Loucy (cell line): Measurements from ENCODE around the gene ASPSCR1.

Experiments used
- H2AFZ ChIP-seq: fragments of 200-600 bp; sonication (generic); 2 replicates; pipeline ENCODE4 v1.6.0; 2016; ENCODE audit warnings: antibody characterized with exemption, mild to moderate bottlenecking, low read length, moderate library complexity
- H3F3A ChIP-seq: fragments of 200-600 bp; 2 replicates; pipeline ENCODE4 v1.6.0; 2016; ENCODE audit warnings: antibody characterized with exemption, low read depth, mild to moderate bottlenecking
- H3K27me3 ChIP-seq: fragments of 200-600 bp; sonication (generic); 2 replicates; pipeline ENCODE4 v1.6.1; 2014; ENCODE audit warnings: low read length, mild to moderate bottlenecking; ENCODE audit not compliant: insufficient read depth, poor library complexity, severe bottlenecking
- H3K36me3 ChIP-seq: fragments of 200-600 bp; sonication (generic); 2 replicates; pipeline ENCODE4 v1.6.1; 2016; ENCODE audit warnings: low read length; ENCODE audit not compliant: insufficient read depth
- H3K4me1 ChIP-seq: fragments of 200-600 bp; sonication (generic); 2 replicates; pipeline ENCODE4 v1.5.1; 2014; ENCODE audit warnings: low read length, mild to moderate bottlenecking; ENCODE audit not compliant: insufficient read depth, poor library complexity, severe bottlenecking
- H3K4me2 ChIP-seq: fragments of 200-600 bp; sonication (generic); 2 replicates; pipeline ENCODE4 v1.6.0; 2014; ENCODE audit warnings: antibody characterized with exemption, low read length, low read depth, mild to moderate bottlenecking; ENCODE audit not compliant: poor library complexity, severe bottlenecking
- H3K4me3 ChIP-seq: fragments of 200-600 bp; sonication (generic); 2 replicates; pipeline ENCODE4 v1.5.1; 2014; ENCODE audit warnings: low read length, mild to moderate bottlenecking, mixed read lengths; ENCODE audit not compliant: poor library complexity, severe bottlenecking
- H3K79me2 ChIP-seq: fragments of 200-600 bp; sonication (generic); 2 replicates; pipeline ENCODE4 v1.6.1; 2014; ENCODE audit warnings: low read length; ENCODE audit not compliant: insufficient read depth
- H3K9ac ChIP-seq: fragments of 200-600 bp; sonication (generic); 2 replicates; pipeline ENCODE4 v1.6.0; 2014; ENCODE audit warnings: mild to moderate bottlenecking, low read depth, low read length, moderate library complexity; ENCODE audit not compliant: poor library complexity, severe bottlenecking
- H3K9me2 ChIP-seq: fragments of 200-600 bp; sonication (generic); replicated peaks from 2 replicates; pipeline ENCODE4 v1.6.1; 2016; ENCODE audit warnings: low read depth, low read length, mixed read lengths
- H3K9me3 ChIP-seq: fragments of 200-600 bp; sonication (generic); 2 replicates; pipeline ENCODE4 v1.6.1; 2014; ENCODE audit warnings: mild to moderate bottlenecking, antibody characterized with exemption, low read length, low read depth; ENCODE audit not compliant: insufficient read depth
- H4K20me1 ChIP-seq: fragments of 200-600 bp; sonication (generic); 2 replicates; pipeline ENCODE4 v1.6.0; 2014; ENCODE audit warnings: antibody characterized with exemption, low read length, mild to moderate bottlenecking; ENCODE audit not compliant: insufficient read depth, poor library complexity, severe bottlenecking
- CTCF ChIP-seq: fragments of 200-600 bp; sonication (generic); conservative IDR thresholded peaks from 2 replicates; pipeline ENCODE4 v1.5.1; 2014; ENCODE audit warnings: mild to moderate bottlenecking, antibody characterized with exemption, low read length
- EZH2phosphoT487 ChIP-seq: fragments of 200-600 bp; IDR thresholded peaks from 2 replicates; pipeline ENCODE4 v1.6.1; 2018; ENCODE audit warnings: antibody characterized with exemption, mild to moderate bottlenecking, moderate library complexity, borderline replicate concordance

The ASPSCR1 gene

GRCh38 chr17:82014432-82014831 lies 37.0 kb downstream of the ASPSCR1 start:
- Histone ChIP-seq H3K4me2 (no peak overlapping the region), H3K4me1 (no peaks in the 10 kb centered on the region), H3K4me3 (no peak overlapping the region), H3K9me2 (no peaks in the 10 kb centered on the region), H3K79me2 (no peaks in the 10 kb centered on the region), H3K27me3 (no peaks in the 10 kb centered on the region), H3F3A (no peaks in the 10 kb centered on the region), H3K36me3 (no peaks in the 10 kb centered on the region), H3K9me3 (no peaks in the 10 kb centered on the region), H4K20me1 (no peaks in the 10 kb centered on the region), H2AFZ (no peak overlapping the region), H3K9ac (no peak overlapping the region)
- TF ChIP-seq EZH2phosphoT487 (no peak), CTCF (no peak)

GRCh38 chr17:82014971-82015310 lies 37.5 kb downstream of the ASPSCR1 start:
- H2AFZ ChIP-seq, result no peak overlapping the region
- TF ChIP-seq CTCF (no peak), EZH2phosphoT487 (no peak)
- H3K79me2 ChIP-seq, result no peaks in the 10 kb centered on the region
- H3F3A ChIP-seq, result no peaks in the 10 kb centered on the region
- no peaks in the 10 kb centered on the region for H3K36me3 ChIP-seq
- H3K4me3 ChIP-seq, result no peak overlapping the region
- no peaks in the 10 kb centered on the region for H3K9me2 ChIP-seq
- no peak overlapping the region for H3K9ac ChIP-seq
- H3K9me3 ChIP-seq, result no peaks in the 10 kb centered on the region
- H3K27me3 ChIP-seq, result no peaks in the 10 kb centered on the region
- H3K4me2 ChIP-seq, result no peak overlapping the region
- H4K20me1 ChIP-seq, result no peaks in the 10 kb centered on the region
- H3K4me1 ChIP-seq, result no peaks in the 10 kb centered on the region

GRCh38 chr17:82015311-82015971 lies 38.0 kb downstream of the ASPSCR1 start:
- H3K4me3 ChIP-seq, result no peak overlapping the region
- no peak overlapping the region for H3K9ac ChIP-seq
- peaks cover 4% of the 10 kb centered on the region for H4K20me1 ChIP-seq
- H3K9me2 ChIP-seq, result no peaks in the 10 kb centered on the region
- H3K4me1 ChIP-seq, result no peaks in the 10 kb centered on the region
- H3K36me3 ChIP-seq, result no peaks in the 10 kb centered on the region
- H3K9me3 ChIP-seq, result no peaks in the 10 kb centered on the region
- no peak overlapping the region for H2AFZ ChIP-seq
- H3K4me2 ChIP-seq, result no peak overlapping the region
- H3F3A ChIP-seq, result no peaks in the 10 kb centered on the region
- H3K79me2 ChIP-seq, result no peaks in the 10 kb centered on the region
- no peak for TF ChIP-seq EZH2phosphoT487
- no peak for TF ChIP-seq CTCF
- no peaks in the 10 kb centered on the region for H3K27me3 ChIP-seq
